HUES64 (cell line): ENCODE results near the gene ATP6V0B.

Experiments used
- H3K27ac ChIP-seq: 2 replicates; pipeline ENCODE4 v1.7.0; 2013; ENCODE audit warnings: low read depth, low read length, inconsistent platforms
- H3K27me3 ChIP-seq: 2 replicates; pipeline ENCODE4 v1.6.1; 2013; ENCODE audit warnings: mild to moderate bottlenecking, low read length; ENCODE audit not compliant: insufficient read depth
- H3K36me3 ChIP-seq: 2 replicates; pipeline ENCODE4 v1.6.1; 2013; ENCODE audit warnings: mild to moderate bottlenecking, low read length; ENCODE audit not compliant: insufficient read depth
- H3K4me1 ChIP-seq: 2 replicates; pipeline ENCODE4 v1.6.1; 2013; ENCODE audit warnings: mild to moderate bottlenecking, low read length, moderate library complexity; ENCODE audit not compliant: insufficient read depth
- H3K4me3 ChIP-seq: 2 replicates; pipeline ENCODE4 v1.5.1; 2013; ENCODE audit warnings: mild to moderate bottlenecking, low read length, moderate library complexity
- H3K9ac ChIP-seq: 2 replicates; pipeline ENCODE4 v1.6.1; 2013; ENCODE audit warnings: mild to moderate bottlenecking, low read depth, low read length
- H3K9me3 ChIP-seq: 2 replicates; pipeline ENCODE4 v1.6.1; 2013; ENCODE audit warnings: low read depth, low read length; ENCODE audit not compliant: insufficient read depth
- WGBS: fragments of 150-250, 120-280 bp; methylation state at CpG from one replicate; pipeline ENCODE4 v1.1.7; 2013; ENCODE audit warnings: missing lambda C conversion rate; 5-methylcytosine and 5-hydroxymethylcytosine counted together

Gene ATP6V0B

GRCh38 chr1:43970911-43971310 lies 3.8 kb upstream of the ATP6V0B start:
- Histone ChIP-seq H3K9ac (no peak overlapping the region), H3K9me3 (no peaks in the 10 kb centered on the region), H3K4me3 (peak overlapping the region; percentile 84), H3K27me3 (no peaks in the 10 kb centered on the region), H3K36me3 (peaks cover 26% of the 10 kb centered on the region), H3K4me1 (peaks cover 12% of the 10 kb centered on the region; the same call in 1 of the 2 replicates), H3K27ac (no peak overlapping the region)
- 96% methylated on average over 9 of the region's 9 CpGs for WGBS

GRCh38 chr1:43971336-43971980 lies 3.3 kb upstream of the ATP6V0B start:
- H3K27me3 ChIP-seq, result no peaks in the 10 kb centered on the region

GRCh38 chr1:43973981-43974442 lies 748 bp upstream of the ATP6V0B start:
- no peaks in the 10 kb centered on the region for H3K27me3 ChIP-seq
- H3K36me3 ChIP-seq, result peaks cover 49% of the 10 kb centered on the region
- peaks cover 19% of the 10 kb centered on the region; the same call in 1 of the 2 replicates for H3K4me1 ChIP-seq
- 40% methylated on average over 9 of the region's 9 CpGs for WGBS
- peak overlapping the region; percentile 73 for H3K4me3 ChIP-seq
- H3K27ac ChIP-seq, result no peak overlapping the region; the same call in 1 of the 2 replicates
- H3K9ac ChIP-seq, result peak overlapping the region; percentile 83
- no peaks in the 10 kb centered on the region for H3K9me3 ChIP-seq

More at GRCh38 chr1:43971336-43971980, 3.3 kb upstream of the ATP6V0B start:
- H3K27ac ChIP-seq, result no peak overlapping the region
- H3K9me3 ChIP-seq, result no peaks in the 10 kb centered on the region
- WGBS, result 96% methylated on average over 17 of the region's 17 CpGs
- H3K4me3 ChIP-seq, result no peak overlapping the region
- peaks cover 14% of the 10 kb centered on the region; the same call in 1 of the 2 replicates for H3K4me1 ChIP-seq
- no peak overlapping the region for H3K9ac ChIP-seq
- peaks cover 31% of the 10 kb centered on the region for H3K36me3 ChIP-seq

DNA sequence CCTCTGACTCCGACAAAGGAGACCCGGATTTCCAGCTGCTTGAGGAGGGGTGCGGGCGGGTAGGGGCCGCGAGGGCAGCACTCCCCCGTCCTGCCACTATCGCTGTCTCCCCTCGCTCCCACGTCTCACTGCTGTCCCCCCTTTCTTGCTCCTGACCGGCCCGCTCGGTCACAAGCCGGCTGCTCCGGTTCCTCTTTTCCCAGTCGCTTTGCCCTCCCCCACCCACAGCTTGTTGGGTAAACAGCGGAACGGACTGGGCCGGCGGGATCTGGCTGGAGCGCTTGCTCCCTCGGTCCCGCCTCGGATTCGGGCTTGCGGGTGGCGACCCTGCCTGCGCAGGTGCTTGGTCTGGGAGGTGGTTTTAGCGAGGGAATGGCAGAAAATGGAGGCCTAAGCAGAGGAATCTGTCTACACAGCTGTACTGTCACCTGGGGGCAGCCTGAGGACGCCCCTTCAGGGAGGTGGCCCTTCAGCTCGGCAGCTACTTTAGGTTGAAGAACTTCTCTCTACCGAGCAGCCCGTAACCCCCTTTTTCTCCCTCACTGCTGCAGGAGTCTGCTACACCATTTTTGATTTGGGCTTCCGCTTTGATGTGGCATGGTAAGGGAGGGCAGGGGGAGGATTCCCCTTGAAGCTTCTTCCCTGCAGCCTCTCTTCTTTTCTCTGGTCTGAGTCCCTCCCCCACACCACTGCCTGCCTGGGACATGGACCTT lies 645 bp downstream of the ATP6V0B start:
- H3K27ac ChIP-seq, result peak overlapping the region; percentile 88
- H3K4me3 ChIP-seq, result peak overlapping the region; percentile 73
- H3K27me3 ChIP-seq, result no peaks in the 10 kb centered on the region
- H3K36me3 ChIP-seq, result peaks cover 49% of the 10 kb centered on the region
- H3K9me3 ChIP-seq, result no peaks in the 10 kb centered on the region
- WGBS, result 2% methylated on average over 34 of the region's 34 CpGs
- H3K9ac ChIP-seq, result peak overlapping the region; percentile 83
- H3K4me1 ChIP-seq, result peaks cover 25% of the 10 kb centered on the region; the same call in 1 of the 2 replicates

DNA sequence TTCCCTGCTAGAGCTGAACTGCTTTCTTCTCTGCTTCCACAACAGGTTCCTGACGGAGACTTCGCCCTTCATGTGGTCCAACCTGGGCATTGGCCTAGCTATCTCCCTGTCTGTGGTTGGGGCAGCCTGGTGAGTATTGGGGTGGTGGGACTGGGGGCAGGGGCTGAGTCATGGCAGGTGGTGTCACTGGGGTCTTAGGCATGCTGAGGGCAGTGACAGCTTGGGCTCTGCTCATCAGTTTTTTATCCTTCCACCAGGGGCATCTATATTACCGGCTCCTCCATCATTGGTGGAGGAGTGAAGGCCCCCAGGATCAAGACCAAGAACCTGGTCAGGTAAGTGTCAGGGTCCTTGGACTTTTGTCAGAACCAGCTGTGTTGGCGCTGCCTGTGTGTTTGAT lies 1.3 kb downstream of the ATP6V0B start:
- Histone ChIP-seq H3K4me3 (peak overlapping the region; percentile 73), H3K4me1 (peaks cover 20% of the 10 kb centered on the region; the same call in 1 of the 2 replicates), H3K36me3 (peaks cover 46% of the 10 kb centered on the region), H3K27ac (no peak overlapping the region), H3K27me3 (no peaks in the 10 kb centered on the region), H3K9me3 (no peaks in the 10 kb centered on the region), H3K9ac (no peak overlapping the region)
- 94% methylated on average over 4 of the region's 4 CpGs for WGBS

GRCh38 chr1:43976890-43977289 lies 2.1 kb downstream of the ATP6V0B start:
- H3K4me1 ChIP-seq, result peaks cover 20% of the 10 kb centered on the region; the same call in 1 of the 2 replicates
- H3K36me3 ChIP-seq, result peaks cover 45% of the 10 kb centered on the region
- H3K4me3 ChIP-seq, result no peak overlapping the region
- H3K9ac ChIP-seq, result no peak overlapping the region
- no peaks in the 10 kb centered on the region for H3K27me3 ChIP-seq
- H3K27ac ChIP-seq, result no peak overlapping the region
- H3K9me3 ChIP-seq, result no peaks in the 10 kb centered on the region
- 94% methylated on average over 8 of the region's 8 CpGs for WGBS

GRCh38 chr1:43977376-43978263 lies 2.9 kb downstream of the ATP6V0B start:
- WGBS, result 93% methylated on average over 8 of the region's 9 CpGs
- Histone ChIP-seq H3K36me3 (peaks cover 40% of the 10 kb centered on the region), H3K4me3 (peak overlapping the region; percentile 88), H3K9ac (no peak overlapping the region), H3K4me1 (peaks cover 20% of the 10 kb centered on the region; the same call in 1 of the 2 replicates), H3K9me3 (no peaks in the 10 kb centered on the region), H3K27me3 (no peaks in the 10 kb centered on the region), H3K27ac (no peak overlapping the region)

GRCh38 chr1:43978264-43978550 lies 3.4 kb downstream of the ATP6V0B start:
- H3K27ac ChIP-seq, result no peak overlapping the region
- 84% methylated on average over 5 of the region's 5 CpGs for WGBS
- peaks cover 20% of the 10 kb centered on the region; the same call in 1 of the 2 replicates for H3K4me1 ChIP-seq
- no peaks in the 10 kb centered on the region for H3K9me3 ChIP-seq
- H3K36me3 ChIP-seq, result peaks cover 35% of the 10 kb centered on the region
- no peak overlapping the region for H3K9ac ChIP-seq
- peak overlapping the region; percentile 88 for H3K4me3 ChIP-seq
- H3K27me3 ChIP-seq, result no peaks in the 10 kb centered on the region

DNA sequence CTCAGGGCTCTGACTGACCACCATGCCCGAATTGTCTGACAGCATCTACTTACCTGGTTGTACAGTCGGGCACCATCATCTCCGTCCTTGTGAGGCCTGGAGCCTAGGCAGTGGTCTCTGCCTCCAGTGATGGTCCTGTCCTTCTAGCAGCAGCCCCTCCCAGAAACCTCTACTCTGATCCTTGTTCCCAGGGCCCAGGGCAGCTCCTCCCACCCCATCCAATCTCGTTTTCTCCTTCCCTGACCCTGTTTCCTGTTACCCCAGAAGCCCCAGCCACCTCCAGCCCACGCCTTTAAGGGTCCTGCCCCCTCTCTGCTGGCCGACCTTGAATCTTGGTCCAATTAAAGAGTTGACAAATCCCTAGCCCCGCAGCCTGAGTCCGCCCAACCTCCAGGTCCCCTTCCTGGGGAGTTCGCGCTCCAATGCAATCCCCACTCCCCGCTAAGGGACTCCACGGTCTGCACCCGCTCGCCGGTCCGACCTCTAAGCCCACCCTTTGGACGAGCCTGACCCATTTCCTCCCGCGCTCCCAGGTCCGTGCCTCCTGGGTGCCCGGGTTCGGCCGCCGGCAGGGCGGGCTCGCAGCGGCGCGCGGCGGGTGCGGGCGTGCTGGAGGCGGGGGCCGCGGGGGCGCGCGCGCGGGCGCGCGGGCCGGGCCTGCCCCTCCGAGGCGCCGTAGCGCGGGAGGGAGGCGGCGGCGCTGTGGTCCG lies 3.9 kb downstream of the ATP6V0B start, which contains the start of gene B4GALT2:
TSS of gene B4GALT2 (plus strand) at position 660 of the 710 bp plus-strand sequence. CDS start 1,951 bp downstream, outside the sequence.
- peak within 1 kb of the TSS; percentile 88 for H3K4me3 ChIP-seq
- no peak within 1 kb of the TSS for H3K27ac ChIP-seq
- peak within 1 kb of the TSS; percentile 82 for H3K9ac ChIP-seq
- peaks cover 36% of the 10 kb centered on the region for H3K36me3 ChIP-seq
- H3K27me3 ChIP-seq, result no peaks in the 10 kb centered on the region
- no peaks in the 10 kb centered on the region for H3K9me3 ChIP-seq
- WGBS, result 4% methylated on average over 54 of the region's 54 CpGs
- H3K4me1 ChIP-seq, result peaks cover 19% of the 10 kb centered on the region; the same call in 1 of the 2 replicates

GRCh38 chr1:43979261-43979527 lies 4.4 kb downstream of the ATP6V0B start:
- under 1% methylated on average over 45 of the region's 45 CpGs for WGBS
- H3K9me3 ChIP-seq, result no peaks in the 10 kb centered on the region
- peaks cover 39% of the 10 kb centered on the region for H3K36me3 ChIP-seq
- H3K27me3 ChIP-seq, result no peaks in the 10 kb centered on the region
- no peak overlapping the region for H3K27ac ChIP-seq
- peak overlapping the region; percentile 77 for H3K9ac ChIP-seq
- H3K4me1 ChIP-seq, result peaks cover 16% of the 10 kb centered on the region; the same call in 1 of the 2 replicates
- H3K4me3 ChIP-seq, result peak overlapping the region; percentile 88
